HFF-Myc (cell line): ENCODE measurements around the gene TPM2.

Source experiments
- DNase-seq: peaks from one replicate; pipeline ENCODE4 v3.0.0-alpha.2; 2011; ENCODE audit warnings: low read depth; ENCODE audit errors: extremely low read depth
- H3K4me3 ChIP-seq: replicated peaks from 2 replicates; pipeline ENCODE4 v1.5.1; 2011; ENCODE audit warnings: low read depth, mild to moderate bottlenecking, control low read depth, low read length
- CTCF ChIP-seq: IDR thresholded peaks from 2 replicates; pipeline ENCODE4 v1.5.1; 2012; ENCODE audit warnings: mild to moderate bottlenecking, low read depth, low read length, control low read depth; ENCODE audit errors: missing control alignments

The TPM2 gene

GRCh38 chr9:35705836-35706430 lies 16.2 kb upstream of the TPM2 start:
- H3K4me3 ChIP-seq: no peak overlapping the region
- TF ChIP-seq CTCF: no peak
- no peak for DNase-seq

- no peak for DNase-seq
- no peak for TF ChIP-seq CTCF
Observed at GRCh38 chr9:35705372-35705771, 15.6 kb upstream of the TPM2 start.

GRCh38 chr9:35703906-35704672 lies 14.4 kb upstream of the TPM2 start:
- no peak for TF ChIP-seq CTCF
- DNase-seq: no peak
- no peak overlapping the region for H3K4me3 ChIP-seq

More at GRCh38 chr9:35705372-35705771, 15.6 kb upstream of the TPM2 start:
- no peak overlapping the region for H3K4me3 ChIP-seq

- H3K4me3 ChIP-seq: no peak overlapping the region
- no peak for TF ChIP-seq CTCF
- no peak for DNase-seq
Observed at GRCh38 chr9:35702696-35703095, 13.0 kb upstream of the TPM2 start.

- no peak for DNase-seq
- no peak overlapping the region for H3K4me3 ChIP-seq
- no peak for TF ChIP-seq CTCF
Observed at GRCh38 chr9:35700942-35701341, 11.2 kb upstream of the TPM2 start.

GRCh38 chr9:35700031-35700430 lies 10.3 kb upstream of the TPM2 start:
- no peak overlapping the region for H3K4me3 ChIP-seq
- TF ChIP-seq CTCF: no peak
- no peak for DNase-seq
